SH-SY5Y (cell line): ENCODE measurements around the gene IRF2BP1.

Experiments used
- GATA2 ChIP-seq: IDR thresholded peaks from 2 replicates; pipeline ENCODE4 v1.6.1; 2011; ENCODE audit warnings: mild to moderate bottlenecking, low read depth, low read length
- GATA3 ChIP-seq: IDR thresholded peaks from 2 replicates; pipeline ENCODE4 v1.6.1; 2011; ENCODE audit warnings: low read depth, mild to moderate bottlenecking, low read length, moderate library complexity

GRCh38 chr19:45934551-45935230 lies 48.8 kb upstream of the IRF2BP1 start:
- no peak for TF ChIP-seq GATA2
- TF ChIP-seq GATA3 = no peak
